ENCODE results near the gene CDK5. TPM values are rescaled to one million over a fixed set of nuclear protein-coding genes. Genes with fewer than 3 reads are reported as not detected.

CDK5 gene
- total RNA-seq, 1 donor from 2014 or later, result 5.7 TPM

DNA sequence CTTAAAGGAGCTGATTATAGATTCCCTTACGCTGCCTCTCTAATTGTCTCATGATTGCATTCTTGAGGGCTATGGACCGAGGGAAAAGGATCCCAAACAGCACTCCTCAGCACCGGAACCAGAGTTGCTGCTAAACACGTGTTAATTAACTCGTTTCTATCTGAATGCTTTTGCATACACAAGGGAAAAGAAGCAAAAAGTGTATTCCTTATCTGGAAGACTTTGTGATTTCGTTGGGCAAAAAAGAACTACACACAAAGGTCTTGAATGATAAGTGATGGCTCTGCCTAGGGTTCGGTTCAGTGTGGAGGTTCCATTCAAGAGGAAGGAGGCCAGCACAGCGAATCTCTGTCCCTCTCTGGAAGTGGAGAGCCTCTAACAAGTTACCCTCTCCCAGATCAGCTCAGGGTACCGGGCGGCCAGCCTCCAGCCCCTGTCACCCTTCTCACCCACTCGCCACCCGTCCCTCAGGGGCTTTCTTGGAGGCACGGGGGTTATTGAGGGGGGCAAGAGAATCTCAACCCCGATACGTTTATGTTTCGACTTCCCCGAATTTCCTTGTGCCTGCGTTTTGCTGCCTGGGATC is 1.2 kb upstream of the CDK5 start:
- H3K27me3 ChIP-seq (ENCODE audit: control insufficient read depth in 3 of 3, insufficient read depth in 3 of 3, low read length in 3 of 3), result no peaks in the 10 kb centered on the region

GRCh38 chr7:151057989-151058780 is 488 bp upstream of the CDK5 start:
- H3K9ac ChIP-seq (ENCODE audit: low read depth in 1 of 3, low read length in 3 of 3), result peak overlapping the region; percentile 83 to 97 (median 95)
- peaks cover 43 to 49% (median 48%) of the 10 kb centered on the region in 3 donors for H3K4me1 ChIP-seq (ENCODE audit: control insufficient read depth in 3 of 3, insufficient read depth in 3 of 3, low read length in 3 of 3)
- H3K27me3 ChIP-seq (ENCODE audit: control insufficient read depth in 3 of 3, insufficient read depth in 3 of 3, low read length in 3 of 3), result no peaks in the 10 kb centered on the region
- peak overlapping the region; percentile 98 for H3K27ac ChIP-seq (ENCODE audit: low read depth, low read length)
- H3K9me3 ChIP-seq (ENCODE audit: control insufficient read depth in 3 of 3, low read length in 3 of 3), result no peaks in the 10 kb centered on the region
- H3K36me3 ChIP-seq (ENCODE audit: control insufficient read depth in 3 of 3, insufficient read depth in 3 of 3, low read length in 3 of 3), result peaks cover 0 to 6% (median 4%) of the 10 kb centered on the region in 3 donors
- peak overlapping the region; percentile 90 to 95 (median 94) for H3K4me3 ChIP-seq (ENCODE audit: low read length in 3 of 3)

More for the DNA sequence above, 1.2 kb upstream of the CDK5 start:
- peaks cover 0 to 7% (median 4%) of the 10 kb centered on the region in 3 donors for H3K36me3 ChIP-seq (ENCODE audit: control insufficient read depth in 3 of 3, insufficient read depth in 3 of 3, low read length in 3 of 3)
- H3K9ac ChIP-seq (ENCODE audit: low read depth in 1 of 3, low read length in 3 of 3), result peak overlapping the region; percentile 83 to 97 (median 95)
- peak overlapping the region; percentile 86 to 94 (median 90) for H3K4me3 ChIP-seq (ENCODE audit: low read length in 3 of 3)
- H3K9me3 ChIP-seq (ENCODE audit: control insufficient read depth in 3 of 3, low read length in 3 of 3), result no peaks in the 10 kb centered on the region
- H3K4me1 ChIP-seq (ENCODE audit: control insufficient read depth in 3 of 3, insufficient read depth in 3 of 3, low read length in 3 of 3), result peaks cover 47 to 51% (median 49%) of the 10 kb centered on the region in 3 donors
- peak overlapping the region; percentile 98 for H3K27ac ChIP-seq (ENCODE audit: low read depth, low read length)

DNA sequence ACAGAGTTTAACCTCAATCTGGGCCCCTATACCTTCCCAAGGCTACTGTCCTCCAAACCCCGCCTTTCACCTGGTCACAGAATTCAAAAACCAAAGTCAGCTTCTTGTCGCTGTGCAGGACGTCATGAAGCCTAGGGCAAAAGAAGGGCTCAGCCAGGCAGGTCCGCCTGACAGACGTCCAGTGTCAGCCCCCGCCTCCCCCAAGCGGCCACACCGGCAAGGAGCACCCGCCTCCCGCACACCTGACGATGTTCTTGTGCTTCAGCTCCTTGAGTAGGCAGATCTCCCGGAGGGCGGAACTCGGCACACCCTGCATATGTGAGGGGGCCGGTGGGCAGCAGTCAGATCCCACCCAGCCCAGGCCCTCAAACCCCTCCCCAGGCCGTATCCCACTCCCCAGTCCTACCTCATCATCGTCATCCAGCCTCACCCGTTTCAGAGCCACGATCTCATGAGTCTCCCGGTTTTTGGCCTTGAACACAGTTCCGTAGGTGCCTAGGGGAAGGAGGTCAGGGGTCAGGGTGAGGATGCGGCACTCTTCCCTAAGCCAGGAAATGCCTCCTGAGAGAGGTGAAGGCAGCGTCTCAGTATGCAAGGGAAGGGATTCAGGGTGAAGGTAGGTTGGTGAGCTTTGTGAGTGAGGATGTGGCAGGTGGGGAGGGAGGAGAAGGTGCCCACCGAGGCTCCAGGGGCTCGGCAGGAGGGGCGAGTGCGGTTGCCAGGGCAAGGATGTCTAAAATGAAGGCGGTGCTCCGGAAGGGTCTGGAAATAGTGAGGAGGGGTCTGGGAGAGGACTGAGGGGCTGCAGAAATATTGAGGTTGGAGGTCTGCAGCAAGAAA is 811 bp downstream of the CDK5 start:
- Histone ChIP-seq H3K36me3 (ENCODE audit: control insufficient read depth in 3 of 3, insufficient read depth in 3 of 3, low read length in 3 of 3) (peaks cover 0 to 6% (median 4%) of the 10 kb centered on the region in 3 donors), H3K9me3 (ENCODE audit: control insufficient read depth in 3 of 3, low read length in 3 of 3) (no peaks in the 10 kb centered on the region), H3K27me3 (ENCODE audit: control insufficient read depth in 3 of 3, insufficient read depth in 3 of 3, low read length in 3 of 3) (no peaks in the 10 kb centered on the region), H3K27ac (ENCODE audit: low read depth, low read length) (peak overlapping the region; percentile 98), H3K4me3 (ENCODE audit: low read length in 3 of 3) (peak overlapping the region; percentile 90 to 95 (median 94)), H3K4me1 (ENCODE audit: control insufficient read depth in 3 of 3, insufficient read depth in 3 of 3, low read length in 3 of 3) (peaks cover 38 to 42% (median 41%) of the 10 kb centered on the region in 3 donors), H3K9ac (ENCODE audit: low read depth in 1 of 3, low read length in 3 of 3) (peak overlapping the region; percentile 73 to 90 (median 80))

GRCh38 chr7:151056283-151056665 is 1.4 kb downstream of the CDK5 start:
- Histone ChIP-seq H3K9ac (ENCODE audit: low read depth in 1 of 3, low read length in 3 of 3) (no peak overlapping the region), H3K4me1 (ENCODE audit: control insufficient read depth in 3 of 3, insufficient read depth in 3 of 3, low read length in 3 of 3) (peaks cover 34 to 36% (median 35%) of the 10 kb centered on the region in 3 donors), H3K36me3 (ENCODE audit: control insufficient read depth in 3 of 3, insufficient read depth in 3 of 3, low read length in 3 of 3) (peaks cover 0 to 6% (median 4%) of the 10 kb centered on the region in 3 donors), H3K9me3 (ENCODE audit: control insufficient read depth in 3 of 3, low read length in 3 of 3) (no peaks in the 10 kb centered on the region), H3K4me3 (ENCODE audit: low read length in 3 of 3) (no peak overlapping the region), H3K27ac (ENCODE audit: low read depth, low read length) (no peak overlapping the region), H3K27me3 (ENCODE audit: control insufficient read depth in 3 of 3, insufficient read depth in 3 of 3, low read length in 3 of 3) (no peaks in the 10 kb centered on the region)

GRCh38 chr7:151053751-151054150 is 3.9 kb downstream of the CDK5 start:
- peaks cover 0 to 6% (median 4%) of the 10 kb centered on the region in 3 donors for H3K36me3 ChIP-seq (ENCODE audit: control insufficient read depth in 3 of 3, insufficient read depth in 3 of 3, low read length in 3 of 3)
- no peak overlapping the region for H3K4me3 ChIP-seq (ENCODE audit: low read length in 3 of 3)
- no peaks in the 10 kb centered on the region for H3K9me3 ChIP-seq (ENCODE audit: control insufficient read depth in 3 of 3, low read length in 3 of 3)
- peaks cover 18 to 20% (median 19%) of the 10 kb centered on the region in 3 donors for H3K4me1 ChIP-seq (ENCODE audit: control insufficient read depth in 3 of 3, insufficient read depth in 3 of 3, low read length in 3 of 3)
- no peak overlapping the region for H3K9ac ChIP-seq (ENCODE audit: low read depth in 1 of 3, low read length in 3 of 3)
- H3K27ac ChIP-seq (ENCODE audit: low read depth, low read length), result no peak overlapping the region
- H3K27me3 ChIP-seq (ENCODE audit: control insufficient read depth in 3 of 3, insufficient read depth in 3 of 3, low read length in 3 of 3), result peaks cover 0 to 11% (median 8%) of the 10 kb centered on the region in 3 donors

DNA sequence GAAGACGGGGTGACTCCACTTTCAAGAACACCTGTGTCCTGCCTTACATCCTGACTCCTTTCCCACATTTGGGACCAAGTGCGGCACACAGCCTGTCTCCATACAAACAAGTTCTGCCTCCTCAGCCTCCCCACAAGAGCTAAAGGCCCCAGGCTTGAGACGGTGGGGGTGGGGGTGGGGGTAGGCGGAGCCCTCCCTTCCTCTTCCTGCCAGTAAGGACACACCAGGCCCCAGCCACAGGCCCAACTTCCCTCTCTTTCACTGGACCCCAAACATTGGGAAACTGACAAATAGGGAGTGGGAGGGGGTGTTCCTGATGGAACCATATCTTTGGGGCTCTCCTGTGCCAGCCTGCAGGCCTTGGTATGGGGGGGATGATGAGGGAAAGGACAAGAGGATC is 4.6 kb downstream of the CDK5 start:
- Histone ChIP-seq H3K9ac (ENCODE audit: low read depth in 1 of 3, low read length in 3 of 3) (no peak overlapping the region), H3K27me3 (ENCODE audit: control insufficient read depth in 3 of 3, insufficient read depth in 3 of 3, low read length in 3 of 3) (peaks cover 0 to 11% (median 8%) of the 10 kb centered on the region in 3 donors), H3K4me3 (ENCODE audit: low read length in 3 of 3) (no peak overlapping the region), H3K9me3 (ENCODE audit: control insufficient read depth in 3 of 3, low read length in 3 of 3) (no peaks in the 10 kb centered on the region), H3K4me1 (ENCODE audit: control insufficient read depth in 3 of 3, insufficient read depth in 3 of 3, low read length in 3 of 3) (peaks cover 11 to 15% (median 14%) of the 10 kb centered on the region in 3 donors), H3K36me3 (ENCODE audit: control insufficient read depth in 3 of 3, insufficient read depth in 3 of 3, low read length in 3 of 3) (peaks cover 0 to 6% (median 4%) of the 10 kb centered on the region in 3 donors), H3K27ac (ENCODE audit: low read depth, low read length) (no peak overlapping the region)

DNA sequence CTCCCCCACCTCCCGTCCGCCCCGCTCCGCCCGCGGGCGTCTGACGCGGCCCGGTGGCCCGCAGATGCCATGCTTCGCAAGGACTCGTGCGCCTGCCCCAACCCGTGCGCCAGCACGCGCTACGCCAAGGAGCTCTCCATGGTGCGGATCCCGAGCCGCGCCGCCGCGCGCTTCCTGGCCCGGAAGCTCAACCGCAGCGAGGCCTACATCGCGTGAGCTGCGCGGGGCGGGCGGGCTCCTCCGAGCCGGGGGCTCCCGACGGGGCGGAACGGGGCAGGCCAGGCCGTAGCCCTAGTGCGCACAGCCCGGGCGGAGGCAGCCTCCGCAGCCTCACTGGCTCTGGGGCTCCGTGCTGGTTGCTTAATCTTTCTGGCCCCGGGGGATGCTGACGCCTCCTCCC is 6.6 kb downstream of the CDK5 start:
- Histone ChIP-seq H3K9ac (ENCODE audit: low read depth in 1 of 3, low read length in 3 of 3) (no peak overlapping the region), H3K4me3 (ENCODE audit: low read length in 3 of 3) (no peak overlapping the region), H3K4me1 (ENCODE audit: control insufficient read depth in 3 of 3, insufficient read depth in 3 of 3, low read length in 3 of 3) (peaks cover 0 to 4% (median 3%) of the 10 kb centered on the region in 3 donors), H3K27me3 (ENCODE audit: control insufficient read depth in 3 of 3, insufficient read depth in 3 of 3, low read length in 3 of 3) (peaks cover 0 to 11% (median 8%) of the 10 kb centered on the region in 3 donors), H3K27ac (ENCODE audit: low read depth, low read length) (no peak overlapping the region), H3K9me3 (ENCODE audit: control insufficient read depth in 3 of 3, low read length in 3 of 3) (no peaks in the 10 kb centered on the region), H3K36me3 (ENCODE audit: control insufficient read depth in 3 of 3, insufficient read depth in 3 of 3, low read length in 3 of 3) (peaks cover 4 to 6% (median 4%) of the 10 kb centered on the region in 3 donors)

DNA sequence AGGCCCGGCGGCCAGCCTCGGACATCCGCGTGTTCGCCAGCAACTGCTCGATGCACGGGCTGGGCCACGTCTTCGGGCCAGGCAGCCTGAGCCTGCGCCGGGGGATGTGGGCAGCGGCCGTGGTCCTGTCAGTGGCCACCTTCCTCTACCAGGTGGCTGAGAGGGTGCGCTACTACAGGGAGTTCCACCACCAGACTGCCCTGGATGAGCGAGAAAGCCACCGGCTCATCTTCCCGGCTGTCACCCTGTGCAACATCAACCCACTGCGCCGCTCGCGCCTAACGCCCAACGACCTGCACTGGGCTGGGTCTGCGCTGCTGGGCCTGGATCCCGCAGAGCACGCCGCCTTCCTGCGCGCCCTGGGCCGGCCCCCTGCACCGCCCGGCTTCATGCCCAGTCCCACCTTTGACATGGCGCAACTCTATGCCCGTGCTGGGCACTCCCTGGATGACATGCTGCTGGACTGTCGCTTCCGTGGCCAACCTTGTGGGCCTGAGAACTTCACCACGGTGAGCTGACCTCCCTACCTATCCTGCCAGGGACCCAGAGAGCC is 8.7 kb downstream of the CDK5 start:
- H3K36me3 ChIP-seq (ENCODE audit: control insufficient read depth in 3 of 3, insufficient read depth in 3 of 3, low read length in 3 of 3), result peaks cover 4 to 8% (median 4%) of the 10 kb centered on the region in 3 donors
- no peak overlapping the region for H3K27ac ChIP-seq (ENCODE audit: low read depth, low read length)
- no peak overlapping the region for H3K9ac ChIP-seq (ENCODE audit: low read depth in 1 of 3, low read length in 3 of 3)
- peaks cover 0 to 4% (median 3%) of the 10 kb centered on the region in 3 donors for H3K4me1 ChIP-seq (ENCODE audit: control insufficient read depth in 3 of 3, insufficient read depth in 3 of 3, low read length in 3 of 3)
- H3K4me3 ChIP-seq (ENCODE audit: low read length in 3 of 3), result no peak overlapping the region
- peaks cover 0 to 11% (median 8%) of the 10 kb centered on the region in 3 donors for H3K27me3 ChIP-seq (ENCODE audit: control insufficient read depth in 3 of 3, insufficient read depth in 3 of 3, low read length in 3 of 3)
- H3K9me3 ChIP-seq (ENCODE audit: control insufficient read depth in 3 of 3, low read length in 3 of 3), result no peaks in the 10 kb centered on the region

DNA sequence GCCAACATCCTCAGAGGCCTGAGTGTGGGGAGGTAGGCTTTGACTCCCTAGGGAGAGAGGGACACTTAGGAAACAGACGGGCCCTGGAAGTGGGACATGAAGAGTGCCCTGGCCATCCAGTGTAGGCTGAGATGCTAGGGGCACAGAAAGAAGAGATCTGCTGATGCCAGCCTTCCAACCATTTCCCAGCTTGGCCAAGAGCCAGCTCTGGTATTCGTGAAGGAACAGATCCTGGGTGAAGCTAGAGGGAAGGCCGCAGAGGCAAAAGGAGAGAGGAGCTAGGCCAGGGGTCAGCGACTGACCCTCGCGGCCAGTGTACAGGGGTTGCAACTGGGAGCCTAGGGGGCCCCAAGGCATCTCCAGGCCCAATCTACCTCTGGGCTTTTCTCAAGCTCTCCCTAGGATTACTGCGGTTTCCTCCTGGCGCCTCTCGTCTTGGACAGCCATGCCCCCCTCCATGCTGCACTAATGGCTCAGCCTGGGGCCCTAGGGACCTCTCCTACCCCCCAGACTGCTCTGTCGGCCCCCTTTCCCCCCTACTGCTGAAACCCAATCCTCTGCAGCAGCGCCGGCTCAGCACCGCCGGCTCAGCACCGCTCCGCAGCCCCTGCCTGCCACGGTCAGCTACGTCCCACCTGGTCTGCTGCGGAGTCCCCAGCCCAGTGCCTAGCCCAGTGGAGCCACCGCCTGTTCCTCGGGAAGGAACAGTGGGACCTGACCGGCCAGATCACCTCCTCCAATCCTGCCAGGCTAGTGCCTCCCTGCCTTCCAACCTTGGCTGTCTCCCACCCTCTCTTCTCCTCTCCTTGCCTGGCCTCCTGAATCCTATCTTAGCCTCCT is 9.5 kb downstream of the CDK5 start, which contains the start of gene ASIC3:
Gene ASIC3 (plus strand): TSS at position 556 of the 840 bp plus-strand sequence. CDS start 355 bp downstream, outside the sequence.
- Histone ChIP-seq H3K36me3 (ENCODE audit: control insufficient read depth in 3 of 3, insufficient read depth in 3 of 3, low read length in 3 of 3) (peaks cover 4 to 8% (median 4%) of the 10 kb centered on the region in 3 donors), H3K27me3 (ENCODE audit: control insufficient read depth in 3 of 3, insufficient read depth in 3 of 3, low read length in 3 of 3) (peaks cover 0 to 11% (median 8%) of the 10 kb centered on the region in 3 donors), H3K4me3 (ENCODE audit: low read length in 3 of 3) (no peak within 1 kb of the TSS), H3K27ac (ENCODE audit: low read depth, low read length) (no peak within 1 kb of the TSS), H3K9ac (ENCODE audit: low read depth in 1 of 3, low read length in 3 of 3) (peak within 1 kb of the TSS in 1 of 3 donors; percentile 43), H3K4me1 (ENCODE audit: control insufficient read depth in 3 of 3, insufficient read depth in 3 of 3, low read length in 3 of 3) (peaks cover 0 to 4% (median 3%) of the 10 kb centered on the region in 3 donors), H3K9me3 (ENCODE audit: control insufficient read depth in 3 of 3, low read length in 3 of 3) (no peaks in the 10 kb centered on the region)
